Ishikawa (cell line): ENCODE results near the gene CAPZB.

Experiments
- EP300 ChIP-seq: IDR thresholded peaks from 2 replicates; pipeline ENCODE4 v1.6.1; 2012; ENCODE audit warnings: borderline replicate concordance
- FOXM1 ChIP-seq: IDR thresholded peaks from 2 replicates; pipeline ENCODE4 v1.6.1; 2012; ENCODE audit warnings: low read depth, borderline replicate concordance
- REST ChIP-seq: IDR thresholded peaks from 2 replicates; pipeline ENCODE4 v1.6.1; 2012; ENCODE audit warnings: low read depth, mild to moderate bottlenecking
- TAF1 ChIP-seq: IDR thresholded peaks from 2 replicates; pipeline ENCODE4 v1.6.1; 2012; ENCODE audit warnings: low read depth, mild to moderate bottlenecking
- ZBTB7A ChIP-seq: IDR thresholded peaks from 2 replicates; pipeline ENCODE4 v1.6.1; 2012; ENCODE audit warnings: low read depth

- TF ChIP-seq EP300 = no peak
- no peak for TF ChIP-seq REST
- TF ChIP-seq TAF1 = no peak
- TF ChIP-seq ZBTB7A = no peak
- no peak for TF ChIP-seq FOXM1
Measured at GRCh38 chr1:19390901-19391595, 94.3 kb downstream of the CAPZB start.
